Loucy (cell line): ENCODE results near the gene AMPD2.
A peak's percentile ranks its signal among the peaks of the same experiment; 100 is the strongest.
"Not testable (repeated sequence)": the region's sequence is repeated elsewhere in the genome, so short reads cannot be mapped to it uniquely, and the experiment has no call there.

Source experiments
- H2AFZ ChIP-seq: fragments of 200-600 bp; sonication (generic); 2 replicates; pipeline ENCODE4 v1.6.0; 2016; ENCODE audit warnings: antibody characterized with exemption, mild to moderate bottlenecking, low read length, moderate library complexity
- H3F3A ChIP-seq: fragments of 200-600 bp; 2 replicates; pipeline ENCODE4 v1.6.0; 2016; ENCODE audit warnings: antibody characterized with exemption, low read depth, mild to moderate bottlenecking
- H3K27me3 ChIP-seq: fragments of 200-600 bp; sonication (generic); 2 replicates; pipeline ENCODE4 v1.6.1; 2014; ENCODE audit warnings: low read length, mild to moderate bottlenecking; ENCODE audit not compliant: insufficient read depth, poor library complexity, severe bottlenecking
- H3K36me3 ChIP-seq: fragments of 200-600 bp; sonication (generic); 2 replicates; pipeline ENCODE4 v1.6.1; 2016; ENCODE audit warnings: low read length; ENCODE audit not compliant: insufficient read depth
- H3K4me1 ChIP-seq: fragments of 200-600 bp; sonication (generic); 2 replicates; pipeline ENCODE4 v1.5.1; 2014; ENCODE audit warnings: low read length, mild to moderate bottlenecking; ENCODE audit not compliant: insufficient read depth, poor library complexity, severe bottlenecking
- H3K4me2 ChIP-seq: fragments of 200-600 bp; sonication (generic); 2 replicates; pipeline ENCODE4 v1.6.0; 2014; ENCODE audit warnings: antibody characterized with exemption, low read length, low read depth, mild to moderate bottlenecking; ENCODE audit not compliant: poor library complexity, severe bottlenecking
- H3K4me3 ChIP-seq: fragments of 200-600 bp; sonication (generic); 2 replicates; pipeline ENCODE4 v1.5.1; 2014; ENCODE audit warnings: low read length, mild to moderate bottlenecking, mixed read lengths; ENCODE audit not compliant: poor library complexity, severe bottlenecking
- H3K79me2 ChIP-seq: fragments of 200-600 bp; sonication (generic); 2 replicates; pipeline ENCODE4 v1.6.1; 2014; ENCODE audit warnings: low read length; ENCODE audit not compliant: insufficient read depth
- H3K9ac ChIP-seq: fragments of 200-600 bp; sonication (generic); 2 replicates; pipeline ENCODE4 v1.6.0; 2014; ENCODE audit warnings: mild to moderate bottlenecking, low read depth, low read length, moderate library complexity; ENCODE audit not compliant: poor library complexity, severe bottlenecking
- H3K9me2 ChIP-seq: fragments of 200-600 bp; sonication (generic); replicated peaks from 2 replicates; pipeline ENCODE4 v1.6.1; 2016; ENCODE audit warnings: low read depth, low read length, mixed read lengths
- H3K9me3 ChIP-seq: fragments of 200-600 bp; sonication (generic); 2 replicates; pipeline ENCODE4 v1.6.1; 2014; ENCODE audit warnings: mild to moderate bottlenecking, antibody characterized with exemption, low read length, low read depth; ENCODE audit not compliant: insufficient read depth
- H4K20me1 ChIP-seq: fragments of 200-600 bp; sonication (generic); 2 replicates; pipeline ENCODE4 v1.6.0; 2014; ENCODE audit warnings: antibody characterized with exemption, low read length, mild to moderate bottlenecking; ENCODE audit not compliant: insufficient read depth, poor library complexity, severe bottlenecking
- EZH2phosphoT487 ChIP-seq: fragments of 200-600 bp; IDR thresholded peaks from 2 replicates; pipeline ENCODE4 v1.6.1; 2018; ENCODE audit warnings: antibody characterized with exemption, mild to moderate bottlenecking, moderate library complexity, borderline replicate concordance
- TF ChIP-seq, protein P1 (sequence below): fragments of 200-600 bp; sonication (generic); conservative IDR thresholded peaks from 2 replicates; pipeline ENCODE4 v1.5.1; 2014; ENCODE audit warnings: mild to moderate bottlenecking, antibody characterized with exemption, low read length

The AMPD2 gene

DNA sequence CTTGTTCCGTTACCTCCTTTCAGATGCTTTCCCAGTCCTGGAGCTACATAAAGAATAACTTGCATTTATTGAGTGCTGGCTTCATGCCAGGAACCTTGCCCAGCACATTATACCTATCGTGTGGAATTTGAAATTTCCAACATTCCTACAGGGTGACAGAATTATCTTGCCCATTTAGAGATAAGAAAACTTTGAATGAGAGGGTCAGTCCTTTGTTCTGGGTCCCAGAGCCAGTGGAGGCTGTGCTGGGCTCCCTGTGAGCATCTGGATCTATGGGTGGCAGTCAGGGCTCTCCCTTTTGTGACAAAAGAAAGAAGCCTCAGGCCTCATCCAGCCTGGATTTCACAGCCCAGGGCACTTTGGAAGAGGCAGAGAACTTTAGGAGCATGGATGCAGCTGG, 39.5 kb downstream of the AMPD2 start:
- H3K27me3 ChIP-seq: no peaks in the 10 kb centered on the region
- no peaks in the 10 kb centered on the region for H3F3A ChIP-seq
- no peaks in the 10 kb centered on the region for H4K20me1 ChIP-seq
- H3K79me2 ChIP-seq: no peaks in the 10 kb centered on the region
- H3K36me3 ChIP-seq: no peaks in the 10 kb centered on the region
- H3K9me3 ChIP-seq: no peaks in the 10 kb centered on the region
- H3K4me2 ChIP-seq: no peak overlapping the region
- H3K4me1 ChIP-seq: peaks cover 21% of the 10 kb centered on the region
- no peak overlapping the region for H2AFZ ChIP-seq
- H3K4me3 ChIP-seq: no peak overlapping the region
- TF ChIP-seq, protein P1, sequence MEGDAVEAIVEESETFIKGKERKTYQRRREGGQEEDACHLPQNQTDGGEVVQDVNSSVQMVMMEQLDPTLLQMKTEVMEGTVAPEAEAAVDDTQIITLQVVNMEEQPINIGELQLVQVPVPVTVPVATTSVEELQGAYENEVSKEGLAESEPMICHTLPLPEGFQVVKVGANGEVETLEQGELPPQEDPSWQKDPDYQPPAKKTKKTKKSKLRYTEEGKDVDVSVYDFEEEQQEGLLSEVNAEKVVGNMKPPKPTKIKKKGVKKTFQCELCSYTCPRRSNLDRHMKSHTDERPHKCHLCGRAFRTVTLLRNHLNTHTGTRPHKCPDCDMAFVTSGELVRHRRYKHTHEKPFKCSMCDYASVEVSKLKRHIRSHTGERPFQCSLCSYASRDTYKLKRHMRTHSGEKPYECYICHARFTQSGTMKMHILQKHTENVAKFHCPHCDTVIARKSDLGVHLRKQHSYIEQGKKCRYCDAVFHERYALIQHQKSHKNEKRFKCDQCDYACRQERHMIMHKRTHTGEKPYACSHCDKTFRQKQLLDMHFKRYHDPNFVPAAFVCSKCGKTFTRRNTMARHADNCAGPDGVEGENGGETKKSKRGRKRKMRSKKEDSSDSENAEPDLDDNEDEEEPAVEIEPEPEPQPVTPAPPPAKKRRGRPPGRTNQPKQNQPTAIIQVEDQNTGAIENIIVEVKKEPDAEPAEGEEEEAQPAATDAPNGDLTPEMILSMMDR: no peak
- no peak for TF ChIP-seq EZH2phosphoT487
- no peak overlapping the region for H3K9ac ChIP-seq
- no peaks in the 10 kb centered on the region for H3K9me2 ChIP-seq

DNA sequence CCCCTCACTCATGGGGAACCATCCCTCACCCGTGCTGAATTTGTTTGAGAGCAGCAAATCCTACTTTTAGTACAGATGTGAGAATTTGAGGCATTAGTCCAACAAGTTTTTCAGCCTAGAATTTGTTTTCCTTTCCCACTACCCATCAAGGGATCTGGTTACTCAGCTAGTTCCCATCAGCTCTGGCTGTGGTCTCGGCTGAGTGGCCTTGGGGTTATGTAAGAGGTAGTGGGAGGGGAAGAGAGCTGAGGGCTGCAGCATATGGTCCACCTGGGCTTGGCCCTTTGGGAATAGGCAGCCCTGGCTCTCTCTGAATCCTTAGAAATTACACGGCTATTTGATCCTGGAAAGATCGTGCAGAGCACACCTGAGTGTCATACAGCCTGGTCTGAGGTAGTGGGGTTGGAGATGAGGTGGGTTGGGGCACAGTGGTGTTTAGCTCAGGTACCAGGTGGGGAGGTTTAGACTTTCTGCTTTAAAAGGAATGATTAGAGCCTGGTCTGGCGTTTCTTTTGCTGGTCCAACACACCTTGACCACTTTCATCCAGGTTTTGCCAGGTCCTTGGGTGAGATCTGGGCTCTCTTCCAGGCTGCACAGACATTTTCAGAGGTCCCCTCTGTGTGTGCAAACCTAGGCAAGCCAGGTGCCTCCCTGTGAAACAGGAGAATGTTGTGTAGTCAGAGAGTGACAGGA, 40.5 kb downstream of the AMPD2 start:
- H4K20me1 ChIP-seq: no peaks in the 10 kb centered on the region
- H3K79me2 ChIP-seq: no peaks in the 10 kb centered on the region
- no peak overlapping the region for H3K4me2 ChIP-seq
- peaks cover 21% of the 10 kb centered on the region for H3K4me1 ChIP-seq
- no peaks in the 10 kb centered on the region for H3K36me3 ChIP-seq
- H2AFZ ChIP-seq: no peak overlapping the region
- no peak overlapping the region for H3K9ac ChIP-seq
- no peaks in the 10 kb centered on the region for H3K9me3 ChIP-seq
- no peaks in the 10 kb centered on the region for H3K9me2 ChIP-seq
- H3K4me3 ChIP-seq: no peak overlapping the region
- TF ChIP-seq, protein P1: no peak
- TF ChIP-seq EZH2phosphoT487: no peak
- no peaks in the 10 kb centered on the region for H3F3A ChIP-seq
- no peaks in the 10 kb centered on the region for H3K27me3 ChIP-seq

DNA sequence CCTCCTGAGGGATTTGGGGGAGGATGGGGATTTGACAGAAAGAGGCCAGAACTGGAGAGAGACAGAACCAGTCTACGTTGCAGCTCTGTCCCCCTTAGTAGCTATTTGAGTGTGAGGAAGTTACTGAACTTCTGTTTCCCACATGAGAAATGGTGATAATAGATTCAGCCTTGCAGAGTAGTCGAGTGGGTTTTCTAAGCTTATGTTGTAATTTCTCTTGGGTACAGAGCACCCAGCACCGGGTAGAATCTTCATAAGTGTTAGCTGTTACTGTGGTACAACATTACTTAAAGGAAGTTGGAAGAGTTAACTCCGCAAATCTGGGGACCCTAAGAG, 41.0 kb downstream of the AMPD2 start:
- not testable (repeated sequence) for H3K4me2 ChIP-seq, H3K9me2 ChIP-seq, H3K9ac ChIP-seq, H3F3A ChIP-seq, H4K20me1 ChIP-seq, H3K4me3 ChIP-seq, H3K9me3 ChIP-seq, H2AFZ ChIP-seq, H3K27me3 ChIP-seq, H3K36me3 ChIP-seq, H3K79me2 ChIP-seq
- H3K4me1 ChIP-seq: peaks cover 21% of the 10 kb centered on the region

DNA sequence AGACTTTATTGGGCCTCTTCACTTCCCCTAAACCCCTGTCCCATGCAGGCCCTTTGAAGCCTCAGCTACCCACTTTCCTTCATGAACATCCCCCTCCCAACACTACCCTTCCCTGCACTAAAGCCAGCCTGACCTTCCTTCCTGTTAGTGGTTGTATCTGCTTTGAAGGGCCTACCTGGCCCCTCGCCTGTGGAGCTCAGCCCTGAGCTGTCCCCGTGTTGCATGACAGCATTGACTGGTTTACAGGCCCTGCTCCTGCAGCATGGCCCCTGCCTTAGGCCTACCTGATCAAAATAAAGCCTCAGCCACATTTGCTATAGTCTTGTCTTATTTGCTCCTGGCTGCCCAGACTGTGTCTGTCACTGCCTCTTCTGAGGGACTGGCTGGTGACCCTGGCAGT, 41.8 kb downstream of the AMPD2 start:
- Histone ChIP-seq H3K36me3 (no peaks in the 10 kb centered on the region), H3K79me2 (no peaks in the 10 kb centered on the region), H4K20me1 (no peaks in the 10 kb centered on the region), H2AFZ (no peak overlapping the region), H3K9ac (peak overlapping the region; percentile 44), H3F3A (no peaks in the 10 kb centered on the region), H3K4me2 (peak overlapping the region; percentile 51), H3K9me3 (no peaks in the 10 kb centered on the region), H3K4me1 (peaks cover 21% of the 10 kb centered on the region), H3K4me3 (no peak overlapping the region), H3K27me3 (no peaks in the 10 kb centered on the region), H3K9me2 (no peaks in the 10 kb centered on the region)
- TF ChIP-seq EZH2phosphoT487: no peak
- TF ChIP-seq, protein P1: no peak
